Testis (tissue), 2 donors: Measurements from ENCODE around the gene ALG1.

ENCODE experiments used
- CTCF ChIP-seq, 3 experiments: fragments of 450-650 bp in 2 of 3; fragments of 200-600 bp in 1 of 3; sonication (generic) in 1 of 3; IDR thresholded peaks; one replicate each; pipeline ENCODE4 v1.5.1; 2016 to 2019; ENCODE audit warnings: antibody characterized with exemption in 3 of 3, mild to moderate bottlenecking in 2 of 3, moderate library complexity in 1 of 3
- POLR2A ChIP-seq: fragments of 450-650 bp; IDR thresholded peaks from one replicate; pipeline ENCODE4 v1.6.1; 2017; ENCODE audit warnings: antibody characterized with exemption, mild to moderate bottlenecking, moderate library complexity

- TF ChIP-seq CTCF (IDR thresholded peaks at IDR 0.05) (no peak), POLR2A (no peak)
Measured at GRCh38 chr16:5070431-5071186, 1.0 kb upstream of the ALG1 start.
